Measurements from ENCODE around the gene IL17D. TPM values are rescaled to one million over a fixed set of nuclear protein-coding genes. Genes with fewer than 3 reads are reported as not detected.

Gene IL17D
- total RNA-seq, 1 experiment from 2014 or later: 0.59 TPM

GRCh38 chr13:20767309-20767943, 63.9 kb downstream of the IL17D start:
- Mint-ChIP-seq H3K4me3 (no peak overlapping the region), H3K27me3 (ENCODE audit: low read depth) (no peaks in the 10 kb centered on the region), H3K4me1 (peaks cover 19% of the 10 kb centered on the region), H3K27ac (no peak overlapping the region), H3K36me3 (peaks cover 16% of the 10 kb centered on the region), H3K9me3 (peaks cover 22% of the 10 kb centered on the region)
- no peak for DNase-seq (ENCODE audit: low spot score)
- ATAC-seq: no peak
- ChIA-PET CTCF (interaction anchor here (0.7 to 1.0 kb wide), 2 partner anchors 20 to 275 kb away, joined by 3 to 6 read pairs; no protein-coding TSS in a partner anchor), POLR2A (interaction anchor here (0.7 kb wide), 1 partner anchor 70 kb away, joined by 8 read pairs; no protein-coding TSS in a partner anchor)
- TF ChIP-seq USF1 (CRISPR knock-in tag; IDR thresholded peaks at IDR 0.05) (no peak), ETV6 (CRISPR knock-in tag; IDR thresholded peaks at IDR 0.05) (no peak), NFE2L1 (CRISPR knock-in tag; IDR thresholded peaks at IDR 0.05) (no peak), USF2 (CRISPR knock-in tag; IDR thresholded peaks at IDR 0.05) (no peak)

- CTCF ChIA-PET: no interaction called here
- Mint-ChIP-seq H3K4me3 (no peak overlapping the region), H3K36me3 (peaks cover 16% of the 10 kb centered on the region), H3K27ac (no peak overlapping the region), H3K27me3 (ENCODE audit: low read depth) (no peaks in the 10 kb centered on the region), H3K4me1 (peaks cover 22% of the 10 kb centered on the region), H3K9me3 (peaks cover 22% of the 10 kb centered on the region)
- POLR2A ChIA-PET: no interaction called here
- TF ChIP-seq ZNF532 (CRISPR knock-in tag; IDR thresholded peaks at IDR 0.05; ENCODE audit: borderline replicate concordance): no peak
- TF ChIP-seq GTF2I (CRISPR knock-in tag; conservative IDR thresholded peaks at IDR 0.05): no peak
- TF ChIP-seq ZNF263 (CRISPR knock-in tag; IDR thresholded peaks at IDR 0.05; ENCODE audit: low read depth): no peak
- no peak for TF ChIP-seq ZNF121 (CRISPR knock-in tag; IDR thresholded peaks at IDR 0.05)
- no peak for TF ChIP-seq ATF3 (CRISPR knock-in tag; conservative IDR thresholded peaks at IDR 0.05)
- TF ChIP-seq ZNF512 (CRISPR knock-in tag; IDR thresholded peaks at IDR 0.05; ENCODE audit: borderline replicate concordance): no peak
- no peak for TF ChIP-seq CREM (CRISPR knock-in tag; IDR thresholded peaks at IDR 0.05)
- no peak for TF ChIP-seq FOXP1 (CRISPR knock-in tag; IDR thresholded peaks at IDR 0.05; ENCODE audit: borderline replicate concordance)
- TF ChIP-seq NR3C1 (CRISPR knock-in tag; conservative IDR thresholded peaks at IDR 0.05; ENCODE audit: low read depth): no peak
- TF ChIP-seq CDX4 (CRISPR knock-in tag; IDR thresholded peaks at IDR 0.05; ENCODE audit: borderline replicate concordance): no peak
- no peak for TF ChIP-seq KAT7 (CRISPR knock-in tag; IDR thresholded peaks at IDR 0.05; ENCODE audit: borderline replicate concordance)
- no peak for TF ChIP-seq NFE2L1 (CRISPR knock-in tag; IDR thresholded peaks at IDR 0.05)
- TF ChIP-seq ZMAT4 (CRISPR knock-in tag; IDR thresholded peaks at IDR 0.05): no peak
- no peak for TF ChIP-seq SP1 (CRISPR knock-in tag; conservative IDR thresholded peaks at IDR 0.05)
- TF ChIP-seq NR1H2 (CRISPR knock-in tag; IDR thresholded peaks at IDR 0.05): no peak
- TF ChIP-seq OVOL2 (CRISPR knock-in tag; IDR thresholded peaks at IDR 0.05; ENCODE audit: borderline replicate concordance): no peak
- no peak for ATAC-seq
- DNase-seq (ENCODE audit: low spot score): no peak
Measured at GRCh38 chr13:20769091-20769490, 65.6 kb downstream of the IL17D start.
